A673 (cell line): Measurements from ENCODE around the gene SF3A1.

Experiments used
- CTCF ChIP-seq: fragments of 300-800, 200-600 bp; sonication (generic); conservative IDR thresholded peaks from 2 replicates; pipeline ENCODE4 v1.5.1; 2017; ENCODE audit warnings: low read depth, mild to moderate bottlenecking, antibody characterized with exemption, low read length, moderate library complexity, mixed read lengths
- EZH2 ChIP-seq: fragments of 200-600 bp; sonication (generic); IDR thresholded peaks from 2 replicates; pipeline ENCODE4 v1.6.1; 2017; ENCODE audit warnings: borderline replicate concordance, low read depth, mild to moderate bottlenecking, mixed read lengths, antibody characterized with exemption, low read length; ENCODE audit not compliant: poor library complexity, severe bottlenecking

DNA sequence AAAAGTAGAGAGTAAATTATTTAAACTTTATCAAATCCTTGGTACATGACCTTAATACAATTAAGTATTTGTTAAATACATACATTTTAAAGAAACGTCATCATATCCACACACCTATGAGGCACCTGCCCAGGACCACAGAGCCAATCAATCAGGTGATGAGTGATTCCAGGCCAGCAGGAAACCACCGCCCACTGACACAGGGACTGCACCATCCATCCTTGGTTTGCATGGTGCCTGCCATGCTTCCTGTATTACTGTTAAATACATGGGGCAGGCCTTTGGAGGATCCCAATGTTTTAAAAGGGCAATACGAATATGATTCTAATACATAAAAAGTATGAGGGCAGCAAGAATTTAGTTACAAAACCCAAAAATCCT is 23.0 kb downstream of the SF3A1 start:
- TF ChIP-seq CTCF, result no peak
- TF ChIP-seq EZH2, result no peak
